Activated T-helper 17 cell treated with anti-CD3 and anti-CD28 coated beads, Interleukin-2, amount 50 U/mL, for 72 hours (primary cell): Measurements from ENCODE around the gene EIF3B. TPM values are rescaled to one million over a fixed set of nuclear protein-coding genes. Genes with fewer than 3 reads are reported as not detected.

Experiments used
- ATAC-seq: fragments of 150-1000 bp; cut with Tn5 transposase; replicated peaks from 2 replicates; pipeline ENCODE4 v1.10.0; 2021; ENCODE audit warnings: mild to moderate bottlenecking, moderate library complexity
- H3K27ac Mint-ChIP-seq: one replicate; pipeline ENCODE4 v1.8.0; 2022; ENCODE audit warnings: mixed read lengths
- H3K27me3 Mint-ChIP-seq: one replicate; pipeline ENCODE4 v1.8.0; 2022; ENCODE audit warnings: mixed read lengths
- H3K36me3 Mint-ChIP-seq: one replicate; pipeline ENCODE4 v1.8.0; 2022; ENCODE audit warnings: low read depth, mild to moderate bottlenecking, mixed read lengths
- H3K4me1 Mint-ChIP-seq: one replicate; pipeline ENCODE4 v1.8.0; 2022; ENCODE audit warnings: mixed read lengths
- H3K4me3 Mint-ChIP-seq: one replicate; pipeline ENCODE4 v1.8.0; 2022; ENCODE audit warnings: mild to moderate bottlenecking, mixed read lengths
- H3K9me3 Mint-ChIP-seq: one replicate; pipeline ENCODE4 v1.8.0; 2022; ENCODE audit warnings: mixed read lengths
- total RNA-seq, 2 donors: library from RNA; stranded (reverse); gene quantifications; one replicate each; pipeline ENCODE4 v1.2.3, GENCODE V29; 2022

Gene EIF3B
- total RNA-seq, 2 donors from 2014 or later, result 145 to 283 TPM

DNA sequence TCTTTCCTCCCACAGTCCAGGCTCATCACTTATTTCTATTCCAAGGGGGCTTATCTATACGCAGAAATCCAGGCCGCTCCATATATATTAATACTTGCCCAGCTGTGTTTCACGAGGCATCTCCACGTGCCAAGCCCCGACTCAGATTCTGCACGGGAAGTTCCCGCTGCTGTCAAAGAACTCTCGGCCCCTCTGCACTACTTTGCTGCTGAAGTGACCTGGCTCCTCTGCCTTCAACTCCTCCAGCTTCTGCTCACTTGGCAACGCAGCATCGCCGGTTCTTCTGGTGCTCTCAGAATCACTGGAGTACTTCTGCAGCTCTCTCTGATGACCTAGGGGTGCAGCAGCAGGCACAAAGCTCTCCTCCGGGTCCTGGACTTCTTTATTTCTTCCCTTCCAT is 39.1 kb downstream of the EIF3B start:
- Mint-ChIP-seq H3K9me3 (no peaks in the 10 kb centered on the region), H3K27me3 (no peaks in the 10 kb centered on the region), H3K4me1 (peaks cover 5% of the 10 kb centered on the region), H3K4me3 (no peak overlapping the region), H3K36me3 (no peaks in the 10 kb centered on the region), H3K27ac (no peak overlapping the region)
- no peak for ATAC-seq

DNA sequence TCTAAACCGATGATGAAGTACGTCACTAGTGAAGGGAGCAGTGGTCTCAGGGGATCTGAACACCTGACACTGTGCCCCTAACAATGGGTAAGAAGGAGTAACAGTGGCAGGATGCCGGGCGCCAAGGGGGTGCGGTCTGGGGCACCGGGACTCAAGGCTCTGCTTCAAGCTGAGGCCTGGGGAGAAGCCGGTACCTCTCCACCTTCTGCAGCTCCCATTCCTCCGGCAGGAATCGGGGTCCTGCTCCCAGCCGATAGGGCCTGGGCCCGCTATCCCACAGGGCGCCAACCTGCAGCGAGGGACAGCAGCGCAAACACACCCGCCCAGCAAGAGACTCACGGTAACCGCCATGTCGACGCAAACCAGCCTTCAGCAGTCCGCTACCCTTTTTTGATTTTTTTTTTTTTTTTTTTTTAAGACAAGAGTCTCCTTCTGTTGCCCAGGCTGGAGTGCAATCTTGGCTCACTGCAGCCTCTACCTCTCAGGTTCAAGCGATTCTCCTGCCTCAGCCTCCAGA is 40.0 kb downstream of the EIF3B start:
- no peak overlapping the region for H3K4me3 Mint-ChIP-seq
- no peaks in the 10 kb centered on the region for H3K36me3 Mint-ChIP-seq
- no peaks in the 10 kb centered on the region for H3K27me3 Mint-ChIP-seq
- no peak overlapping the region for H3K27ac Mint-ChIP-seq
- ATAC-seq, result no peak
- no peaks in the 10 kb centered on the region for H3K9me3 Mint-ChIP-seq
- peaks cover 8% of the 10 kb centered on the region for H3K4me1 Mint-ChIP-seq

DNA sequence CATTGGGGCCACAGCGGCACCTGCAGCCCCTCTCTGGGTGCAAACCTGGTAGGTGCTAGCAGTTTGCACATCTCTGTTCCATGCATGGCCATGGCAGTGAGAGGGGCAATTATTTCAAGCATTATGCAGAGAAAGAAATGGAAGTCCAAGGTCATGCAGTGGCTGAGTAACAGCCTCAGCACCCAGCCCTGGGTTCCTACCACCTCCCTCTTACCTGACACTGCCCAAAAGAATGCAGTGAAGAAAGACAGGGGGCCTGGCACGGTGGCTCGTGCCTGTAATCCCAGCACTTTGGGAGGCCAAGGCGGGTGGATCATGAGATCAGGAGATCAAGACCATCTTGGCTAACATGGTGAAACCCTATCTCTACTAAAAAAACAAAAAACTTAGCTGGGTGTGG is 43.9 kb downstream of the EIF3B start:
- no peaks in the 10 kb centered on the region for H3K9me3 Mint-ChIP-seq

DNA sequence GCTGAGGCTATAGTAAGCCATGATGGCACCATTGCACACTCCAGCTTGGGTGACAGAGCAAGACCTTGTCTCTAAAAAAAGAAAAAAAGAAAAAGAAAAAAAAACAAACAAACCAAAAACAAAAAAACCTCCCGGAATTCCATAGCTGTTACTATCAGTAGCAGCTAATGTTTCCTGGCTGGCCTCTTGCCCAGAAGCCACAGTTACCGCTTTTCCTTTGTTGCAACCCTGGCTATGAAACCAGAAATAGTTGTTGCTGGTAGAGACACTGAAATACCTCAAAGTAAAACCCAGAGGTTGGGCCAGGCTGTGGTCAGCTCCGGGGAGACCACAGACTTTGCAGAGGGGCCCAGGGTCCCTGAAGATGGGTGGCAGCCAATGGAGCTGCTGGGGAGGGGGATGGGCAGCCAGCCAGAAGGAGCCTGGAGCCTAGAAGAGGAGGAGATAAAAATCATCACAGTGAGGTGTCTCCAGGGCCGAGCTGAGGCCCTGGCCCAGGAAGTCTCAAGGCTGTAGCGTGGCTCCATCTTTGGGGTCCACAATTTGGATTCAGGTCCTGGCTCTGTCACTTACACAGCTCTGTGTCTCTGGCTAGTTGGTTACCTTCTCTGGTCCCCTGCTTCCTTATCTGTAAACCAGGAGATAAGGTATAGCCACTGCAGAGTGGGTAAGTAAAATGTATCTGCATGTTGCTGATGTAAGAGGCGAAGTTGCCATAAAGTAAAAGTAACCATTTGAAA is 45.4 kb downstream of the EIF3B start:
- Mint-ChIP-seq H3K36me3 (no peaks in the 10 kb centered on the region), H3K9me3 (no peaks in the 10 kb centered on the region), H3K4me3 (peak overlapping the region; percentile 27), H3K4me1 (peaks cover 24% of the 10 kb centered on the region), H3K27me3 (no peaks in the 10 kb centered on the region), H3K27ac (peak overlapping the region; percentile 72)
- ATAC-seq, result no peak

More for the DNA sequence above, 43.9 kb downstream of the EIF3B start:
- Mint-ChIP-seq H3K36me3 (no peaks in the 10 kb centered on the region), H3K27ac (no peak overlapping the region), H3K4me3 (no peak overlapping the region), H3K4me1 (peaks cover 15% of the 10 kb centered on the region), H3K27me3 (no peaks in the 10 kb centered on the region)
- no peak for ATAC-seq

DNA sequence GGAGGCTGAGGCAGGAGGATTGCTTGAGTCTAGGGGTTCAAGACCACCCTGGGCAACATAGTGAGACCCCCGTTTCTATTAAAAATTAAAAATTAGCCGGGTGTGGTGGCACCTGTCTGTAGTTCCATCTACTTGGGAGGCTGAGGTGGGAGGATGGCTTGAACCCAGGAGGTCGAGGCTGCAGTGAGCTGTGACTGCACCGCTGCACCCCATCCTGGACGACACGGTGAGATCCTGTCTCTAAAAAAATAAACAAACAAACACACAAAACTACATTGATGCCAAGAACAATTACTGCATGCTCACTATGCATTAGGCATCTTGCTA is 48.0 kb downstream of the EIF3B start:
- ATAC-seq, result no peak
- Mint-ChIP-seq H3K4me1 (peaks cover 43% of the 10 kb centered on the region), H3K36me3 (no peaks in the 10 kb centered on the region), H3K9me3 (no peaks in the 10 kb centered on the region), H3K4me3 (peak overlapping the region; percentile 82), H3K27me3 (no peaks in the 10 kb centered on the region), H3K27ac (no peak overlapping the region)

DNA sequence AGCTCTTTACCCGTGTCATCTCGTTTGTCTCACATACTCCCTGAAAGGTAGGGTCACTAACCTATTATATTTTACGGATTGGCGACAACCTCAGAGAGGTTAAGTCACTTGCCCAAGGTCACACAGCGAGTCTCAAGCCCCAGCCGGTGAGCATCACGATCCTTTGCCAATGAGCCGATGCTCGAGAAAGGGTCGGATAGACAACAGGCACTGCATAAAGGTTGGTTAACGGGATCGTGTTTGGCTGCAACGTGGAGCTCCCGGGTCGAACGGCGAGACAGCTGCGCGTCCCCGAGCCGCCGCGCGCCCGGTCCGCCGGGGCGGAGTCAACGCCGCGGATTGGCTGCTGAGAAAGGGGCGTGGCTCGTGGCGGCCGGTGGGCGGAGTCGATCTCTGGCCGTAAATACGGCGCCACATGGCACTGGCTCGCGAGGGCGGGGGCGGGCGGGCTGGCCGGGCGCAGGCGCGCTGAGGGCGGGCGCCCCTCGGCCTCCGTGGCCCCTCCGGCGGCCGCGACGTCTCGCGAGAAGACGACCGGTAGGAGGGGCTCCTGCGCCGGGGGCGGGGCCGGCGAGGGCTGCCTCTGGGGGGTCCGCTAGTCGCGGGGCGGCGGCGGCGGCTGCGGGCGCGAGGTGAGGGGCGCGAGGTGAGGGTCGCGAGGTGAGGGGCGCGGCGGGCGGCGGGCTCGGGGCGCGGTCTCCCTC is 48.5 kb downstream of the EIF3B start, which contains the start of gene CHST12:
TSS of gene CHST12 (plus strand) at position 598 of the 704 bp plus-strand sequence. CDS start 29,029 bp downstream, outside the sequence.
- ATAC-seq, result peak; percentile 65
- Mint-ChIP-seq H3K9me3 (no peaks in the 10 kb centered on the region), H3K27ac (no peak within 1 kb of the TSS), H3K36me3 (no peaks in the 10 kb centered on the region), H3K27me3 (no peaks in the 10 kb centered on the region), H3K4me1 (peaks cover 43% of the 10 kb centered on the region), H3K4me3 (peak within 1 kb of the TSS; percentile 82)

DNA sequence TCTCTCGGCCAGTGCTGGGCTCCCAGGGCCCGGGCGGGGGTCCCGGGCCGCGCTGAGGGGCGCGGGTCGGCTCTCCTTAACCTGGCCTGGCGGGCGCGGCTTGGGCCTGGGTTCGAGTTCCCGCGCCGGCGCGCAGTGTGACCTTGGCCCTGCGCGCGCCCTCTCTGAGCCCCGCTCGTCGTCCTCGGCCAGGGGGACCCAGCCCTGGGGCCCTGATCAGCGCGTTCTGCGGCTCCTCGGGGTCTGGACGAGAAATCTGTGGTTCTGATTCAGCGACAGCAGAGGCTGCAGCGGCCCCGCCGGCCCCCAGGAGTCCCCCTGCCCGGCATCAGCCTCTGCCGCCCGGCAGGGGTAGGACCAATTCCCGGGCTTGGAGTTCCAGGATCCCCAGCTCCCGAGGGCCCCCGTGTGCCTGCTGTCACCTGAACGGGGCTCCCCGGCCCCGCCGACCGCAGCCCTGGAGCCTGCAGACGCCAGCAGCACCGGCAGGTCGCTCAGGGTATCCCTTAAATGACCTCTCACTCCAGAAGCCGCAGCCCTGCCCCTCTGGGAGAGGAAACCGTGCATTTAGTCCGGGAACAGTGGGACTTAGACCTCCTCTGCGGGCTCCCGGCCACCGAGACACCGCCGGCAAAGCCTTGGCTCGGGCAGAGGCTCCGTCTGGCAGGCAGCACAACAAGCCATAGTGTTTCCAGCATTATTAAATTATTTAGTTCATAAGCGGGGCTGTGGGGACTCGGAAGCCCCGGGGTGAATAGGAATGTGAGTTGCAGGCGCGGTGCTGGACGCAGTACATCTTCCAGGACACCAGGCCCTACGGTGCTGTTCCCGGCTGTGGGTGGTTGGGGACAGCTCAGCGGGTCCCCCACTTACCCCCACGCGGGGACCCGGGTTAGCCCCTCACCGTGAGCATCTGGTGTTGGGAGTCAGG is 49.4 kb downstream of the EIF3B start:
- peaks cover 48% of the 10 kb centered on the region for H3K4me1 Mint-ChIP-seq
- H3K9me3 Mint-ChIP-seq, result no peaks in the 10 kb centered on the region
- H3K27me3 Mint-ChIP-seq, result no peaks in the 10 kb centered on the region
- no peaks in the 10 kb centered on the region for H3K36me3 Mint-ChIP-seq
- peak overlapping the region; percentile 78 for H3K4me3 Mint-ChIP-seq
- ATAC-seq, result peak; percentile 5
- peak overlapping the region; percentile 81 for H3K27ac Mint-ChIP-seq

DNA sequence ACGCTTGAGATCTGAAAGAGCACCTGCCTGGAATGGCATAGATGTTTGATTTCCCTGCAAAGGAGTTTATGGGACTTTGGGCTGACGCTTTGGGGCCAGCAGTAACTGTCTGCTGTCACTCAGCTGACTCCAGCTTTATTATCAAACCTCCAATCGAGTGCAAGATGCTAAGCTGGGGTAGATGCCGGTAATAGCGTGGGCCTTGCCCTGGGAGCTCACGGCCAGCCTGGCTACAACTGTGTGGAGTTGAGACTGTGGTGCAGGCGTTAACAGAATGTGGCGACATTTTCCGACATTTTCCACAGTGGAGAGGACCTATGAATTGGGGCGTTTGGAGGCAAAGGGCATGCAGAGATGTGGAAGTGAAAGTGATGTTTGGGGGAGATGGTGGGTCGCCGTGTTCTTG is 50.1 kb downstream of the EIF3B start:
- no peak for ATAC-seq
- peaks cover 48% of the 10 kb centered on the region for H3K4me1 Mint-ChIP-seq
- peak overlapping the region; percentile 81 for H3K27ac Mint-ChIP-seq
- H3K4me3 Mint-ChIP-seq, result peak overlapping the region; percentile 78
- H3K27me3 Mint-ChIP-seq, result no peaks in the 10 kb centered on the region
- H3K9me3 Mint-ChIP-seq, result no peaks in the 10 kb centered on the region
- no peaks in the 10 kb centered on the region for H3K36me3 Mint-ChIP-seq

DNA sequence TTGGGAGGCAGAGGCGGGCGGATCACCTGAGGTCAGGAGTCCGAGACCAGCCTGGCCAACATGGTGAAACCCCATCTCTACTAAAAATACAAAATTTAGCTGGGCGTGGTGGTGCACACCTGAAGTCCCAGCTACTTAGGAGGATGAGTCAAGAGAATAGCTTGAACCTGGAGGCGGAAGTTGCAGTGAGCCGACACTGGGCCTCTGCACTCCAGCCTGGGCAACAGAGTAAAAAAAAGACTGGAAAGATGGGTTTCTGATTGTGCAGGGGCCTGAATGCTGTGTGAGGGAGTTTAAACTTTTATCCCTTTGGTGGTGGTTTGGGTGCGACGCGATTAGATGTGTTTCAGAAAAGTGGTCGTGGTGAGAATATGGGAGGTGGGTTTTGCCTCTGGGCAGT is 50.6 kb downstream of the EIF3B start:
- Mint-ChIP-seq H3K4me3 (peak overlapping the region; percentile 78), H3K27me3 (no peaks in the 10 kb centered on the region), H3K9me3 (no peaks in the 10 kb centered on the region), H3K4me1 (peaks cover 47% of the 10 kb centered on the region), H3K36me3 (no peaks in the 10 kb centered on the region), H3K27ac (peak overlapping the region; percentile 81)
- ATAC-seq, result no peak

DNA sequence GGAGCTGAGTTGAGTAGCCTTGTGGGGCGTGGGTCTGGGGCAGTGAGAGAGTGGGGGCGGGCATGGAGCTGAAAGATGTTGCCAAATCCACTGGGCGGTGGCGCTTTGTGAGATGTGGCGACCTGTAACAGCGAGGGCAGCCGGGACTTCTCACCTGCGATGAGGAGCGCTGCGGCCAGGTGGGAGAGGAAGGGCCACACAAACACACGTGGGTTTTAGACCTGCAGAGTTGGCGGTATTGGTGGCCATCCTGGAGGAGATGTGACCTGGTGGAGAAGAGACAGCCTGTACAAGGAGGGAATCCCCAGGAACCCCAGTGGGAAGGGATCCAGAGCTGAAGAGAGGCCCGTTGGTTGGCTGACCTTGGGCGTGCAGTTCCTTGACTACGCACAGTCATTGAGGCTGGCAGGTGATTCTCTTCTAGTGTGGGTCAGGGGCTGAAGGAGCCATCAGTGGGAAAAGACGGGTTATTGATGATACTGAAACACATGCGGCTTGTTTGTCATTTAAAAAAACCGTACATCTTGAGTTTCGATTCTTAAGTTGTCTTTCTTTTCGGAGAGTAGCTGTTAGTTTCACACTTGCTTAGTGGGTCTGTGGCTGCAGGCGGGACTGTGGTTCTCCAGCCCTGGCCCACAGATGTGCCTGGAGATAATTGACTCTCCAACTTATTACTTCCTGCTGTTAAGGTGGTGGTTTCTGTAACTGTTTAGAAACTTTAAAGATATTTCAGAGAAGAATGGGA is 51.1 kb downstream of the EIF3B start:
- ATAC-seq, result peak; percentile 85
- Mint-ChIP-seq H3K4me3 (peak overlapping the region; percentile 78), H3K36me3 (no peaks in the 10 kb centered on the region), H3K9me3 (no peaks in the 10 kb centered on the region), H3K4me1 (peaks cover 50% of the 10 kb centered on the region), H3K27me3 (no peaks in the 10 kb centered on the region), H3K27ac (peak overlapping the region; percentile 81)

DNA sequence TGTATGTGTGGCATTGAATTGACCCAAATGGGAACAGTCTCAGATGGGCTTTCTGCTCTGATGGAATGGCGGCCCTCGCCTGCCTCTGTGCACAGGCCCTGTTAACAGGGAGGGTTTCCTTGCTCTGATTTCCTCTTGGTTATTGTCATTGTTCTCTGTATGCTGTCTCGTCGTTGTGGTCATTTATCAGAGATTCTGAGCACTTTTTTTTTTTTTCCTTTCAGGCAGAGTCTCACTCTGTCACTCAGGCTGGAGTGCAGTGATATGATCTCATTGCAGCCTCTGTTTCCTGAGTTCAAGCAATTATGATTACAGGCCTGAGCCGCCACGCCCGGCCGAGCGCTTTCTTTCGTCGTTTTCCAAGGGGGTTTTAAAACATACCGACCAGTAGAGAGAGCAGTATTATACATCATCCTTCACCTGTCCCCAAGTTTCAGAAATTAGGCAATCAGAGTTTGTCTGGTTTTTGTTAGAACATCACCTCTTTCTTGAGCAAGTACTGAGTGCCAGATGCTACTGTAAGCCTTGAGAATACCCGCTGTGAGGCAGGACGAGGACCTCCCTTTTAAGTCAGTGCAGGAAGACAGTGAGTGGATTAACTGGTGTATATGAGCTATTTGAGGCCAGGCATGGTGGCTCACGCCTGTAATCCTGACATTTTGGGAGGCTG is 55.3 kb downstream of the EIF3B start:
- Mint-ChIP-seq H3K27ac (peak overlapping the region; percentile 64), H3K9me3 (no peaks in the 10 kb centered on the region), H3K4me1 (peaks cover 49% of the 10 kb centered on the region), H3K36me3 (no peaks in the 10 kb centered on the region), H3K4me3 (peak overlapping the region; percentile 36), H3K27me3 (no peaks in the 10 kb centered on the region)
- no peak for ATAC-seq

DNA sequence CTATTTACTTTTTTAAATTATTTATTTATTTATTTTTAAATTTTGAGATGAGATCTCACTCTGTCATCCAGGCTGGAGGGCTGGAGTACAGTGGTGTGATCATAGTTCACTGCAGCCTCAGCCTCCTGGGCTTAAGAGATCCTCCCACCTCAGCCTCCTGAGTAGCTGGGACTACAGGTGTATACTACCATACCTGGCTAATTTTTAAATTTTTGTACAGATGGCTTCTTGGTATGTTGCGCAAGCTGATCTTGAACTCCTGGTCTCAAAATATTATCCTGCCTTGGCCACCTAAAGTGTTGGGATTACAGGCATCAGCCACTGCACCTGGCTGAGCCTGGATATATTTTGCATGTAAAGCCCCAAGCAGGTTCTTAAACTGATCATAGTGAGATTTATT is 56.4 kb downstream of the EIF3B start:
- no peaks in the 10 kb centered on the region for H3K9me3 Mint-ChIP-seq
- no peak overlapping the region for H3K4me3 Mint-ChIP-seq
- peaks cover 37% of the 10 kb centered on the region for H3K4me1 Mint-ChIP-seq
- no peak for ATAC-seq
- no peaks in the 10 kb centered on the region for H3K27me3 Mint-ChIP-seq
- no peak overlapping the region for H3K27ac Mint-ChIP-seq
- H3K36me3 Mint-ChIP-seq, result no peaks in the 10 kb centered on the region

DNA sequence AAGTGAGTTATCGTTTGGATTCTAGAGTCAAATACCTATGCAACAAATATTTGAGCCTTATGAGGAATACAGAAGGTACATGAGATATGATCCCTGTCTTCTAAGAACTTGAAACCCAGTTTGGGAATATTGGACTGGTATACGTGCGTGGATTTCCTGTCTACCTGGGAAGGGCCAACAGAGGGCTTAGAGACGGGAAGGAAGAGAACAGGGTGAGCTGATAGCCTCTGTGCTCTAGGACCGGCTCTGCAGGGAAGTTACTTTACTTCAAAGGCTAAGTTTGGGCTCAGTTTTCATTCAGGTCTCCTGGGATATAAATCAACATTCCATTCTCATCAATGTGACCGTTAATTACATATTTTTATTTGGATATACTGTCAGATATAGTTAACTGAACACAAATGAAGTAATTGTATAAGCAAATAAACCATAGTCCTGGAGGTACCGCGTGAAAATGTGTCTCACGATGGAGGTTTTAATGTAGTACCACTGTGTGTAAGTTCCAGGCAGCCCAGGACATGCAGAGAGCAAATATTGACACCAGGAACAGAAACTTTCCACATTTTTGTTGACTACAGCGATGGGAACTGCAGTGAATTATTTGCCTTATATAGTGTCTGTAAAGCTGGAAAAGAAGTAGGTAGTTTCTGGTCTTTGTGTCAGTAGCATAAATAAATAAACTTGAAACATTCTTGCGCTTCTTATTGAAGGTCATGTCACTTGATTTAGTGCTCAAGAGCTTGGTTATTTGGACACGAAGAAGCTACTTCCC is 57.4 kb downstream of the EIF3B start:
- no peaks in the 10 kb centered on the region for H3K27me3 Mint-ChIP-seq
- peaks cover 35% of the 10 kb centered on the region for H3K4me1 Mint-ChIP-seq
- H3K9me3 Mint-ChIP-seq, result no peaks in the 10 kb centered on the region
- ATAC-seq, result no peak
- no peak overlapping the region for H3K4me3 Mint-ChIP-seq
- no peaks in the 10 kb centered on the region for H3K36me3 Mint-ChIP-seq
- no peak overlapping the region for H3K27ac Mint-ChIP-seq
